G401.6 (cell line): ENCODE results near the gene FILIP1.
"Not testable (repeated sequence)": the region's sequence is repeated elsewhere in the genome, so short reads cannot be mapped to it uniquely, and the experiment has no call there.

Experiments used
- FAIRE-seq: peaks from 2 replicates; lab custom pipeline; 2012; peaks lifted over from hg19 to GRCh38; lab: Jason Lieb, UNC

Gene FILIP1

DNA sequence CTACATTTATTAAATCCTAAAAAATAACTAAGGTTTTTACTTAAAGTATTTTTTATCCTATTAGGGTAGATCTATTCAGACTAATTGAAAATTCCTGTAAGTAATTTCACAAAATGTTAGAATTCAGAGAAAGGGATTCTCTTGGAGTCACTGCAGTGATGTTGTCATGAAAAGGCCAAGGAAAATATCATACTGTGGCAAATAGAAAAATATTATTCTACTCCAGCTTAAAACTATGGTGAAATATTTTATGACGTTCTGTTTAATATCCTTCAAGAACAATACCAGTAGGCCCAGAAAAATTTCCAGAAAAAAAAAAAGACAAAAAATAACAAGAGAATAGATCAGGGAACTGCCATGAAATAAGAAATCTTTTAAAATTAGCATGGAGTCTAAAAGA lies 73.6 kb downstream of the FILIP1 start:
- no peak for FAIRE-seq

DNA sequence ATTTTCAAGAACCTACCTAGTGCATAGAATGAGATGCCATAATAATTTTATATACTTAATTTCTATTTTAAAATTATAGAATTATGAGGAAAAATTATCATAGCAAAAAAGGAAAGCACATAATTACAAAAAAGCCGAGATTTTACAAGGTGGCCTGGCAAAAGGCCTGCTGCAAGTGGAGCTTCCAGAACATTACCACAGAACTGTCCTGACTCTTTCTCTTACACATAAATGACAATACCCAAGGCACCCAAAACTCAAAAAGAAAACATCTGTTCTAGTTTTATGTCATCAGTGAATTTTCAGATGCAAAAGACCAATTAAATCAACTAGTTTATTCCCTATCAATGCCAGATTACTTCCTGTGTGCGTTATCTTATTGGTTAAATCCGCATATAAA lies 74.2 kb downstream of the FILIP1 start:
- no peak for FAIRE-seq

- FAIRE-seq: no peak
Measured at GRCh38 chr6:75418233-75418632, 75.4 kb downstream of the FILIP1 start.

DNA sequence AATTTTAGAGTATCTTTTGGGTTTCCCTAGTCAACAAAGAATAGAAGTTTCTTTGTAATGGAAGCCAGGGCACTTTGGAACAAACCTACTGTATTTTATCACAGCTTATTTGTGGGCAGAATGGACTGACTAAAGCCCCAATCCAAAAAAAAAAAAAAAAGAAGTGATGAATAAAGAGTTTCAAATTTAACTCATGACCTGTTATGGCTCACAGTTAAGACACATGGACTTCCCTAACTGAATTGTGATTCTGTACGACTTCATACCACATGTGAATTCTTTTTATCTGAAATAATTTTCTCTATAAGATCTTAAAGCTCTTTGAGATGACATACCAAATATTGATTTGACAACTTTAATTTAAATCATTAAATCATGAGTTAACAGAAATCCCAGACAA lies 77.2 kb downstream of the FILIP1 start:
- no peak for FAIRE-seq

DNA sequence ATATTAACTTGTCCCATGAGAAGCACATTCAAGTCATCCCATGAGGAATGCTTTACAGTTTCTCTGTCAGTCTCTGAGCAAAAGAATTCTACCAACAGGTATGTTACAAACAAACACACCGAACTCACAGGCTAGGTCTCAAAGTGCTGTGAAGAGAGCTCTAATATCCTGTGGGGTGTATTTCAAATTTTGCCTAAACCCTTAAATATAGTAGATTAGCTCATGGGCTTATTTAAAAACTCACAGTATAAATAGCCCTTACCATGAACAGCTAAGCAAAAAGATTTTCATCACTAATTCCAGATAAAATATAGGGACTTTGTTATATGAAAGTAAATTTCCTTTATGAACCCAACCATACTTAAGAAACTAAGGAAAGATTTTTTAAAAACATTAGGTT lies 77.8 kb downstream of the FILIP1 start:
- FAIRE-seq: no peak

DNA sequence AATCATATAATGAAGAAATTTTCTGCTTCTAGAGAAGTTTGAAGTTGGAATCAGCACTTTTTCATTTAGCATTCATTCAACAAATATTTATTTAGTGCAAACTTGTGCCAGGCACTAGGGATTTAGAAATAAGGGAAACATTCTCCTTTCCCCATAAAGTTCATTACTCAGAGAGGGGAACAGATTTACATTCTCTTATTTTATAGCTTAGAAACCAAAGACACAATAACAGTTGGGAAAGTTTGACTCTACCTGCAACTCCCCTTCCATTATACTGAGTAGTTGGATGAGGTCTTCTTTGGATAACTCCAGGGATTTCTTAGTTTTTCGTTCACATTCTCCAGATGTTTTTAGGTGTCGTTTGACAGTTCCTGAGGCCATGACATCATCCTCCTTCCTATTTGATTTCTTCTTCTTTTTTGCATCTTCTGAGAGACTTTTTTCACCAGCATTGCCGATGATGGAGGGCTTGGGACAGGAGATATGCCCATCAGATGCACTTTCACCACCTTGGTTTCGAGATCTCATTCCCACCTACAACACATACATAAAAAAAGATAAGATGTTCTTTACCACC lies 79.1 kb downstream of the FILIP1 start:
- FAIRE-seq: no peak

GRCh38 chr6:75412969-75413662 lies 80.5 kb downstream of the FILIP1 start:
- no peak for FAIRE-seq

GRCh38 chr6:75410564-75410963 lies 83.0 kb downstream of the FILIP1 start:
- not testable (repeated sequence) for FAIRE-seq

- no peak for FAIRE-seq
Measured at GRCh38 chr6:75409928-75410327, 83.7 kb downstream of the FILIP1 start.

DNA sequence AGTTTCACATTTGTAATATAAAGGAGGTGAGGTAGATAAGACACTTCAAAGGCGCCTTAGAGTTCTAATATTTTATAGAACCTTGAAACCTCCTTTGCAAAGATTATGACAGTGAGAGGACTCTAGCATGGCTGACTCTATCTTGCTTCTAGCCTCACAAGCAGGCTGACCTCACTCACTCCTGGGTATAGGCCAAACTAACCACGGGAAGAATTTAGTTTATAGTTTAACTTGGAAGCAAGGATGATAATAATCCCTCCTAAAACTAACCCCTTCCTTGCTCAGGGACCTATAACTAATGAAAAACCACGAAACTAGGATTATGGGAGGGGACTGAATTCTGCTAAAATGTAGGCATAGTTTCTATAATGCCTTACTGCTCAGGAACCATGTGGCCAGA lies 84.3 kb downstream of the FILIP1 start:
- no peak for FAIRE-seq

GRCh38 chr6:75403563-75404080 lies 90.0 kb downstream of the FILIP1 start:
- no peak for FAIRE-seq

- no peak for FAIRE-seq
Measured at GRCh38 chr6:75402296-75402695, 91.3 kb downstream of the FILIP1 start.

GRCh38 chr6:75397656-75398465 lies 95.7 kb downstream of the FILIP1 start:
- no peak for FAIRE-seq

GRCh38 chr6:75397171-75397570 lies 96.4 kb downstream of the FILIP1 start:
- FAIRE-seq: no peak

DNA sequence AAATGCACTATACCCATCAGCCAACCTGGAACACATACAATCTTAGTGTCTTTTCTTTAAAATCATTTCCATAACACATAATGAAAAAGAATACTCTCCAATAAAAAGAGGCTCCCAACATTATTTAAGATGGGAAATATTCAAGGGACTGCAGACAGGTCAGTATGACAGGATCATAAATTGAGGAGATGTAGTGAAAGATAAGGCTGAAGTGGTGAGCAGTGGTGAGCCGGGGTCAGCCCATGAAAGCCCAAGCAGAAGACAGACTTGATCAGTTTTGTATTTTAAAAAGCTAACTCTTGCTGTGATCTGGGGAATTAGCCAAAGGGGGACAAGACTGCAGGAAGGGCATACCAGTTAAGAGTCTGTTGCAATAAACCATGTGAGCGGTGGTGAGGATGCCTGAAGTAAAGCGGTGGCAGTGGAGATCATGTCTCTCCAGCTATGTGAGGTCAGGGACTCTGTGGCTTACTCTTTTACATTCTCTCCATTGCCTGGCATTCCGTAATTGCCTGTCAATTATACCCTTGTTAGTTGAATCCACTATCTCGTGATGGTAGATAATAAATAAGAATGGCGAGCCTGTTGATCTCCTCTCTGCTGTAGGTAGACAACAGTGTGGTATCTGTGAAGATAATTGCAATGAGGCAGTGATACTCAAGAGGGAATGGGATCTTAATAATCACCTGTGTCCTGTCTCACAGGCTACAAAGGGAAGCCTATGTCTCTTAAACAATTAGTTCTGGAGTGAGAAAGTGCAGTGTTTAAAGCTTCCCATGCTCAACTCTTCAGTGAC lies 97.4 kb downstream of the FILIP1 start:
- no peak for FAIRE-seq

GRCh38 chr6:75393806-75394205 lies 99.8 kb downstream of the FILIP1 start:
- no peak for FAIRE-seq

GRCh38 chr6:75391276-75391675 lies 102.3 kb downstream of the FILIP1 start:
- FAIRE-seq: no peak

DNA sequence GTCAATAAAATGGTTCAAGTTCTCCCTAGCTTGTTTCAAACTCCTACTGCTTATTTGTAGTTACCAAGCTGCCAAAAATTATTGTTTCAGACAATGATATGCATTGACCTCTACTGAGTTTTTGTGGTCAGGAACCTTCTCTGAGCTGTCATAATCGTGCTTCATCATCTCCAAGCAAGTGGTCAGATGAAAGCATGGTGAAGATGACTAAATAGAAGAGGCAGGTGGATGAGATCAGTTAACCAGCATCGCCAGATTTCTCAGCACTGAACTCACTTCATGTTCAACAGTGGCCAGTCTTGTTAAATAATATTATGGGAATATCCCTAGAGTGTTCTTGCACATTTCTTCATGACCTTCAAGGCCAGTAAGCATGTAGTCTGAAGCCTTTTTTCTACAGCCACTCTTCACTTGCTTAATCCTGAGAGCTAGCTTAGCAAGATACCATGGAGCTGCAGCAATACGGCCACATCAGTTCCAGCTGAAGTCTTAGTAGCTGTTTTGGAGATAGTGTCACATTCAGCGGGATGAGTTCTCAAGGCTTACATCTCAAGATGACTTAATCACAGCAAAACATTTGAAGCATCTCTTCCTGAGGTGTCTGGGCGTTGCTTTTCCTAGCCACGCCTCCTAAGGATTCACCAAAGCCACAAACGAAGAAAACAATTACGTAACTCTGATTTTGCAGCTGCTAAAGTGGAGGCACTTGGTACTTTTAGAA lies 107.4 kb downstream of the FILIP1 start:
- FAIRE-seq: no peak

DNA sequence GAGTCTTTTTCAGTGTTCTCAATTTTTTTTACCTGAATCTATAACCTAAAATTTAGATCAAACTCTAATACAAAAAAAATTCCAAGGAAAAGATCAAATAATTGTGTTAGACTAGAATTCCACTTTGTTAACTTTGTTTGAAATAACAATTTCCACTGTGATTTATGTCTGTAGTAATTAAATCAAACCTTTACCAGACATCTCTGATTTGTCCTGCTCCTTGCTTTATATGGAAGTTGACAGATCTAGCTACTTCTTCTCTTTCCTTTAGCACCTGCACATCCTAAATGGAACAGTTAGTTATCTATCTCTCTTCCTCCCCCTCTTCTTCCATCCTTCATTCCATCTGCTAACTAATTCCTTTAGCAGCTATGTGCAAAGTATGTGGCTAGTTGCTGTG lies 109.5 kb downstream of the FILIP1 start:
- FAIRE-seq: no peak

DNA sequence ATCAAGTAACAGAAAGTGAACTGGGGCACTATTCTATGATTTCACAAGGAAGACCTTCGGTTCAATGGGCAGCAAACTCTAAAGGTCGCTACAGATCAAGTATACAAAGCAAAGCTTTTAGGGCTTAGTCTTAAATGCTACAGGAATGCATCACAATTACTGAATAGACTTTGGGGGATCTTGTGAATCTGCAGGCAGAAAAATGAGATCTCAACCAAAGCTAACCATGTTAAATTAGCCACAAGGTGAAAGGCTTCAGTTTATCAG lies 111.0 kb downstream of the FILIP1 start:
- no peak for FAIRE-seq

DNA sequence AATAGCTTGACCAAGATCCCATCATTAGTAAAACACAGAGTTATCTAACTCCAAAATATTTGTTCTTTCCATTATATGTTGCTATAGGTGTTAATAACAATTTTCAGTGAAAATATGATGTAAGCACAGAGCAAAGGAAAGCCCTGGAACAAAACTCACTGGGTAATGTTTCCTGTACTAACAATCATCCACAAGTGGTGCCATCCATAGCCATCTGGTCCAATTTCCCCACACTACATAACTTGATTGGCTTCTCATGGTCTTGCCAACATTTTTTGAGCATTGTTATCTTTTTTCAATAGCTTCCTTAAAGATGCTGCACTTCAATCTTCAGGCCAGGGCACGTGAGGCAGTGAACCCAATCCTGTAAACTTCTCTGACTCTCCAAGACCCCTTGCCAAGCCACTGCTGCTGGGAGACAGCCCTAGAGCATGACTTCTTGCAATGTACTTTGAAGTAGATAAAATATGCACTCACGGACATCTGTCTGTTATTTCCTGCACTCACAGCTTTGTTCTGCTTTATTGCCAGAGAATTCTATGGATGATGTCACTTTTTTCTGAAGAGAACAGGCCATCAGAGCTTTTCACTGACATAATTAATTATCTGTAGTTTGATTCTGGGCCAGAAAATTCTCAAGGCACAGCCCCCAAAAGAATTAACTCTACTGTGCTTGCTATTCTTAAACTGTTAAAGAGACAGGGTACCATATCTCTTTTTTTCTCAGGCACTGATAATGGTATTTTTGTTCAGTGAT lies 111.5 kb downstream of the FILIP1 start:
- no peak for FAIRE-seq
